Activated CD4-positive, alpha-beta T cell treated with anti-CD3 and anti-CD28 coated beads, Interleukin-2, amount 50 U/mL, for 1 hour (primary cell): ENCODE results near the gene TMEM175.
"Not testable (repeated sequence)": the region's sequence is repeated elsewhere in the genome, so short reads cannot be mapped to it uniquely, and the experiment has no call there.

Experiments used
- DNase-seq: peaks from one replicate; pipeline ENCODE4 v3.0.0-alpha.2; 2020

The TMEM175 gene

GRCh38 chr4:917992-918391 lies 14.3 kb upstream of the TMEM175 start:
- no peak for DNase-seq

- DNase-seq: not testable (repeated sequence)
These were observed 13.7 kb upstream of the TMEM175 start for GRCh38 chr4:918591-918990.

DNA sequence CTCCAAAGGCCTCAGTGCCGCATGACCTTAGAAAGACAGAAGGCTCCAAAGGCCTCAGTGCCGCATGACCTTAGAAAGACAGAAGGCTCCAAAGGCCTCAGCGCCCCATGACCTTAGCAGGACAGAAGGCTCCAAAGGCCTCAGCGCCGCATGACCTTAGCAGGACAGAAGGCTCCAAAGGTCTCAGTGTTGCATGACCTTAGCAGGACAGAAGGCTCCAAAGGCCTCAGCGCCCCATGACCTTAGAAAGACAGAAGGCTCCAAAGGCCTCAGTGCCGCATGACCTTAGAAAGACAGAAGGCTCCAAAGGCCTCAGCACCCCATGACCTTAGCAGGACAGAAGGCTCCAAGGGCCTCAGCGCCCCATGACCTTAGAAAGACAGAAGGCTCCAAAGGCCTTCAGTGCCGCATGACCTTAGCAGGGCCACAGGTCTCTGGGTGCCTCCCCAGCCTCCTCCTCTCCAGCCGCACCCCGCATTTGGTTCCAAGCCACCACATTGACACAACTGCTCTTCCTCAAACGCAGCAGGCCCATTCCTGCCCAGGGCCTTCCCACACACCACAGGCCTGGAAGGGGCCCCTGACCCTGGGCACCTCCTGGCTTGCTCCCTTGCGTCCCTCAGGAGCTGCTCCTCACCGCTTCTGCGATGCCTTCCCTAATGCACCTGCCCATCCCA lies 13.1 kb upstream of the TMEM175 start:
- not testable (repeated sequence) for DNase-seq

GRCh38 chr4:921830-922331 lies 10.4 kb upstream of the TMEM175 start:
- no peak for DNase-seq

GRCh38 chr4:924107-925096 lies 7.9 kb upstream of the TMEM175 start:
- DNase-seq: no peak

DNA sequence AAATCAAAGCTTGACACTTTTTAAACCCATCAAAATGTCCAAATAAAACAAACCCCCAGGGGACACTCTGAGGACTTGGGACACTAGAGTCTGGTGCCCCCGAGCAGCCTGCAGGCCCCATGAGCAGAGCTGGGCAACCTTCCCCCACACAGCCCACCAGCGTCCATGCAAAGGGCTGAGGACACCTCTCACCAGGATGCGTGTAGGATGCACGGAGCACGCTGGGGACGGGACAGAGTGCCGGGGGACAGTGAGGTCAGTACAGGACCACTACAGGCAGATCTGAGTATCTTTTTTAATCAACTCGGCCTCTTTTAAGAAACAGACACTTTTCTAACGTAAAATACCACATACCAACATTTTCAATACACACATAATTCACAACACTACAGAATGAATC lies 7.1 kb upstream of the TMEM175 start:
- DNase-seq: no peak

DNA sequence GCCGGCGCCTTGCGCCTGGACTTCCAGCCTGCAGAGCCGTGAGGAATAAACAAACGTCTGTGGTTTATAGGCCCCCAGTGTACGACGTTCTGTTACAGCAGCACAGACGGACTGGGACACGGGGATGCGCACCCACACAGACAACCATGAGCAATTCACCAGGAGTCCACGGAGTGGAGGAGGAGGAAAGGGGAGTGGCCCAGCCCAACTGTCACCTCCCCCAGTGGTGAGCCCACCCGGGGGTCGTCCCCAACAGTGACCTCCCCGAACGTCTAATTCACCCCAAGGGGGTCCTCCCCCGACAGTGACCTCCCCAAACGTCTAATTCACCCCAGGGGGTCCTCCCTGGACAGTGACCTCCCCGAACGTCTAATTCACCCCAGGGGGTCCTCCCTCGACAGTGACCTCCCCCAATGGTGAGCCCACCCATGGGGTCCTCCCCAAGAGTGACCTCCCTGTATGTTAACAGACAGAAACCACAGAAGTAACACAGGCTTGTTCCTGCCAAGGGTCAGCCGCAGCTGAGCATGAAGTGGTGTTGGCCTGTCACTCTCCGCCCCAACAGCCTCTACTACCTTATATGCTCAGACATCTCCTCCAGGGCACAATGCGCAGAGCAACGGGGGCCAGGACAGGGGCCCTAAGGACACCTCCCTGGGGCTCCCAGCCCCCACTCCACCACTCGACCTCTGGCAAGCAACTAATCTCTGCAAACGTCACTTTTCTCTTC lies 6.3 kb upstream of the TMEM175 start:
- DNase-seq: no peak

DNA sequence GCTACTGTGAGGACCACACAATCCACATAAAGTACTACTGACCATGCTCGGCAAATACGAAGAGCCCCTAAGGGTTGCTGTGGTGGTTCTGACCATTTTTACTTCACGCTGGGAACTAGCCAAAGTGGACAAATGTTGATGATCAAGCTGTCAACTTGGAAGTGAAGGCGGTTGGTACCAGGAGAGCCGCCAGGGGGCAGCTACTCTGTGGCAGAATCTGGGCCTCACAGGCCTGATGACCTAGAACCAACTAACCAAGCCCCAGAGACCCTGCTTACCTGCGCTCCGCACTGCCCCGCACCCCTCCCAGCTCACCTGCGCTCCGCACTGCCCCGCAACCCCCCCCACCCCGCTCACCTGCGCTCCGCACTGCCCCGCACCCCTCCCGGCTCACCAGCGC lies 5.7 kb upstream of the TMEM175 start:
- no peak for DNase-seq

DNA sequence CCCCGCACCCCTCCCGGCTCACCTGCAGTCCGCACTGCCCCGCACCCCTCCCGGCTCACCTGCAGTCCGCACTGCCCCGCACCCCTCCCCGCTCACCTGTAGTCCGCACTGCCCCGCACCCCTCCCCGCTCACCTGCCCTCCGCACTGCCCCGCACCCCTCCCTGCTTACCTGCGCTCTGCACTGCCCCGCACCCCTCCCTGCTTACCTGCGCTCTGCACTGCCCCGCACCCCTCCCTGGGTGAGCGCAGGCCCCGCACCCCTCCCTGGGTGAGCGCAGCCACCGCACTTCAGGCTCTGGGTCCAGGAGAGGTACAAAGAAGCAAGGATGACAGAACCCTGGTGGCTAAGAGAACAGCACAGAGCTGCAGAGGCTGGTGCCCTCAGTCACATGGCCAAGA lies 4.7 kb upstream of the TMEM175 start:
- DNase-seq: not testable (repeated sequence)

- no peak for DNase-seq
These were observed 3.0 kb upstream of the TMEM175 start for GRCh38 chr4:929096-929765.

- no peak for DNase-seq
These were observed 2.2 kb upstream of the TMEM175 start for GRCh38 chr4:930028-930551.

GRCh38 chr4:930827-931193 lies 1.4 kb upstream of the TMEM175 start:
- DNase-seq: no peak

- no peak for DNase-seq
These were observed 883 bp upstream of the TMEM175 start for GRCh38 chr4:931194-931959.

DNA sequence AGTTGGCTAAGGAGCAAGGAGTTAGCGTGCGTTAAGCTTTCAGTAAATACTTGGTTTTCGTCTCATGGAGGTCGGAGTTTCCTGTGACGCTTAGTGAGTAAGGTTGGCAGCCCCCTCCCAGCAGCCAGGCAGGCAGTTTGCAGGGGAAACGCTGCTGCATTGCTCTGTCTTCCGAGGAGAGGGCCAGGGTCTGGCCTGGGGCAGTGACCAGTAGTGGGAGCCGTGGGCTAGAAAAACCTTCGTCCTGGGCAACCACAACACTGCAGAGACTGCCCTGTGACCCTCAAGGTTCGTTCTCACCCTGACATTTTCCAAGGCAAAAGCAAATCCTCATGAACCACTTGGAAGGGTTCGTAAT lies 432 bp downstream of the TMEM175 start:
- DNase-seq: no peak

DNA sequence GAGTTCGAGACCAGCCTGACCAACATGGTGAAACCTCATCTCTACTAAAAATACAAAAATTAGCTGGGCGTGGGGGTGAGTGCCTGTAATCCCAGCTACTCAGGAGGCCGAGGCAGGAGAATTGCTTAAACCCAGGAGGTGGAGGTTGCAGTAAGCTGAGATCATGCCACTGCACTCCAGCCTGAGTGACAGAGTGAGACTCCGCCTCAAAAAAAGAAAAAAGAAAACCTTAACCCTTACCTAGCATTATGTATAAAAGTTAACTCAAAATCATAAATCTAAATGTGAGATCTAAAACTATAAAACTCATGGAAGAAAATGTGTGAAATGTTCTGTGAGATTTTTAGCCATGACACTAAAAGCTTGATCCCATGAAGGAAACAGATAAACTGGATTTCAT lies 7.2 kb downstream of the TMEM175 start:
- DNase-seq: not testable (repeated sequence)

DNA sequence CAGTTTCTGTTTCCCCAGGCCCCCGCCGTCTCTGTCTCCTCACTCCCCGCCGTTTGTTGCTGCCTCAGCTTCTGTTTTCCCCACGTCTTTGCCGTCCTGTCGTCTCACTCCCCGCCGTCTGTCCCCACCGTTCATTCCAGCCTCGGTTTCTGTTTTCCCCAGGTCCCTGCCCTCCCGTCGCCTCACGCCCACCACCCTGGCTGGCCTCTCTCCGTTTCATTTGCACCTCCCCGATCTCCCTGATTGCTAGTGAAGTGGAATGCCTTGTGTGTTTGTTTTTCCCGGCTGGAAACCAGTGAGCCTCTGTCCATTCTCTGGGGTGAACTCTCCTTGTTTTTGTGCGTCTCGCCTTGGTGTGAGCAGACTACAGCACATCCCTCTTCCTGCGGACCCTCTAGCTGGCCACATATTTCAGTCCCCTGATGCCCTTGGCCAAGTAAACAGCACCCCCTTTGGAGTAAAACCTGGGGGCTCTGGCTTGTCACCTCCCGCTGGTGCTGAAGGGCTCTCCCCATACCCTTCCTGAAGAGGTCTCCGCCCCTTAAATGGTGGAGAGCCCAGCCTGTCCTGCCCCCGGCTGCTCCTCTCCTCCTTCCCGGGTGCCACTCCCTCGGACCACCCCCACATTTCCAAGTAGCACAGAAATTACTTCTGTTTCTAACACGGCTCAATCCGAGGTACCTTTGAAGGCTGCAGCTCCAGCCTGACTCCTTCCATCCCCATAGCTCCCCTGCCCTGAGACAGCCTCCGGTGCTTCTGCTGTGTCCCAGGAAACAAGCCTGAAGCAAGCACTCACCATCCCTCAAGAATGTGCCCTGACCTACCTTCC lies 13.2 kb downstream of the TMEM175 start:
- DNase-seq: no peak

- no peak for DNase-seq
These were observed 13.8 kb downstream of the TMEM175 start for GRCh38 chr4:946103-946450.

DNA sequence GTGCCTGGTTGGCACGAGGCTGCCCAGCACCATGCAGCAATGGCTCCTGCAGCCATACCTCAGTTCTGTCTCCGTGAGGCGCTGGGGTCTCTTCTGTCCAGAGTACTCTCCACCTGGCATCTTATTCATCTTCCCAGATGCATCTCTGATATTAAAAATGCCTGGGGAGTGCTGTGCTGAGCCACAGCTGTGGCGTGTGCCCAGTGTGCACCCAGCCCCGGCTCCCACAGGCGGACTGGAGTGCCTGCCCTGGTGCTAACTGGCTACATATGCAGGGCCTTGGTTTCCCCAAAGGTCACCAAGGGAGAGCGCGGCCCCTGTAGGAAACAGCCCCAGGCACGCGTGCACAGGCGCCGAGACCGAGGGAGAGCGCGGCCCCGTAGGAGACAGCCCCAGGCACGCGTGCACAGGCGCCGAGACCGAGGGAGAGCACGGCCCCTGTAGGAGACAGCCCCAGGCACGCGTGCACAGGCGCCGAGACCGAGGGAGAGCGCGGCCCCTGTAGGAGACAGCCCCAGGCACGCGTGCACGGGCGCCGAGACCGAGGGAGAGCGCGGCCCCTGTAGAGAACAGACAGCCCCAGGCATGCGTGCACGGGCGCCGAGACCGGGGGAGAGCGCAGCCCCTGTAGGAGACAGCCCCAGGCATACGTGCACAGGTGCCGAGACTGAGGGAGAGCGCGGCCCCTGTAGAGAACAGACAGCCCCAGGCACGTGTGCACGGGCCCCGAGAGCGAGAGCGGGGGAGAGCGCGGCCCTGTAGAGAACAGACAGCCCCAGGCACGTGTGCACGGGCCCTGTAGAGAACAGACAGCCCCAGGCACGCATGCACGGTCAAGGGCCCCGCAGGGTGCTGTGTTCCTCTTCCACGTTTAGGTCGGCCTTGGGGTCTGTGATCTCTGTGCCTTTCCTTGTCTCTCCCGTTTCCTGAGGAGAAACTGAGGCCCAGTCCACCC lies 14.5 kb downstream of the TMEM175 start:
- DNase-seq: no peak

GRCh38 chr4:947491-947971 lies 15.3 kb downstream of the TMEM175 start:
- no peak for DNase-seq
